Astrocyte of the cerebellum (primary cell): Measurements from ENCODE around the gene PFKP.

Experiments
- DNase-seq: peaks from one replicate; pipeline ENCODE4 v3.0.0-alpha.2; 2011; ENCODE audit warnings: low read depth
- H3K4me3 ChIP-seq: 2 replicates; pipeline ENCODE4 v1.5.1; 2011; ENCODE audit warnings: mild to moderate bottlenecking, low read depth, low read length, moderate library complexity
- CTCF ChIP-seq: IDR thresholded peaks from 2 replicates; pipeline ENCODE4 v1.5.1; 2012; ENCODE audit warnings: low read length, low read depth, moderate library complexity, mild to moderate bottlenecking; ENCODE audit errors: missing control alignments
- in situ Hi-C: cut with HindIII; loops from 2 replicates; pipeline ENCODE4 v1.10.0; 2017; ENCODE audit warnings: low sequenced_read_pairs

Gene PFKP

GRCh38 chr10:3125527-3126170 lies 58.3 kb downstream of the PFKP start:
- no peak overlapping the region for H3K4me3 ChIP-seq
- no peak for DNase-seq
- TF ChIP-seq CTCF, result no peak
- in situ Hi-C loops, result no loop called here

GRCh38 chr10:3126249-3126648 lies 58.9 kb downstream of the PFKP start:
- in situ Hi-C loops, result no loop called here
- DNase-seq, result no peak

GRCh38 chr10:3126741-3127346 lies 59.5 kb downstream of the PFKP start:
- no peak for DNase-seq
- TF ChIP-seq CTCF, result no peak
- no peak overlapping the region for H3K4me3 ChIP-seq
- in situ Hi-C loops, result no loop called here

More at GRCh38 chr10:3126249-3126648, 58.9 kb downstream of the PFKP start:
- H3K4me3 ChIP-seq, result no peak overlapping the region
- TF ChIP-seq CTCF, result no peak

GRCh38 chr10:3127921-3128320 lies 60.6 kb downstream of the PFKP start:
- DNase-seq, result no peak
- in situ Hi-C loops, result no loop called here
- TF ChIP-seq CTCF, result no peak
- H3K4me3 ChIP-seq, result no peak overlapping the region

GRCh38 chr10:3128379-3129130 lies 61.2 kb downstream of the PFKP start:
- DNase-seq, result no peak
- H3K4me3 ChIP-seq, result no peak overlapping the region
- TF ChIP-seq CTCF, result no peak
- in situ Hi-C loops, result no loop called here

- TF ChIP-seq CTCF, result no peak
- in situ Hi-C loops, result no loop called here
- H3K4me3 ChIP-seq, result no peak overlapping the region
- no peak for DNase-seq
These were observed 62.4 kb downstream of the PFKP start for GRCh38 chr10:3129581-3130340.
